Mucosa of stomach (tissue), 1 donor: ENCODE measurements around the gene PRKCQ.

Source experiments
- H3K27me3 ChIP-seq: one replicate; pipeline ENCODE4 v1.7.0; 2013; ENCODE audit warnings: mild to moderate bottlenecking, low read length; ENCODE audit not compliant: control insufficient read depth, insufficient read depth
- H3K36me3 ChIP-seq: one replicate; pipeline ENCODE4 v1.7.0; 2013; ENCODE audit warnings: low read length; ENCODE audit not compliant: control insufficient read depth, insufficient read depth
- H3K4me1 ChIP-seq: one replicate; pipeline ENCODE4 v1.7.0; 2013; ENCODE audit warnings: mild to moderate bottlenecking, low read length; ENCODE audit not compliant: control insufficient read depth, insufficient read depth
- H3K4me3 ChIP-seq: one replicate; pipeline ENCODE4 v1.7.0; 2013; ENCODE audit warnings: low read length
- H3K9ac ChIP-seq: one replicate; pipeline ENCODE4 v1.7.0; 2013; ENCODE audit warnings: mild to moderate bottlenecking, low read length, moderate library complexity
- H3K9me3 ChIP-seq: one replicate; pipeline ENCODE4 v1.7.0; 2013; ENCODE audit warnings: mild to moderate bottlenecking, low read length, moderate library complexity; ENCODE audit not compliant: control insufficient read depth
- donor health status: Pancreatic carcinoma.

PRKCQ gene

DNA sequence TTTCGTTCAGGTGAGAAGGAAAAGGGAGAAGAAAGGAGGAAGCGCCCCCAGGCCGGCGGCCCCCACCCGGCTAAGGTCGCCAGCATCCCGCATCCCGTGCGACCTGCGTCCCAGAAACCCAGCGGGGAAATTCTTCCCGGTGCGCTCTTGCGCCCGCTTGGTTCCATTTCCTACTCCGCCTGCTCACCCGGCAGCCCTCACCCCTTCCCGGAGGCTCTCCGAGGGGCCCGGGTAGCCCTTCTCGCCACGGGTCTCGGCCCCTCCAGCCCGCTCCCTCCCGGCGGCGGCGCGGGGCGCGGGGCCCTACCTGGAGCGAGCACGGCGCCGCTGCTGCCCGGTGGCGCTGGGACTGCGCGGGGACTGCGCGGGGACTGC lies at the start of gene PRKCQ:
PRKCQ (minus strand) TSS at position 373 of the 375 bp plus-strand sequence. CDS start 65,141 bp downstream, outside the sequence.
- peak within 1 kb of the TSS; percentile 71 for H3K9ac ChIP-seq
- H3K9me3 ChIP-seq, result no peaks in the 10 kb centered on the region
- peak within 1 kb of the TSS; percentile 58 for H3K4me3 ChIP-seq
- H3K27me3 ChIP-seq, result peaks cover 16% of the 10 kb centered on the region
- H3K4me1 ChIP-seq, result no peaks in the 10 kb centered on the region
- H3K36me3 ChIP-seq, result no peaks in the 10 kb centered on the region

GRCh38 chr10:6625428-6625827 lies 45.4 kb upstream of the PRKCQ start:
- no peak overlapping the region for H3K9ac ChIP-seq
- H3K27me3 ChIP-seq, result no peaks in the 10 kb centered on the region
- H3K36me3 ChIP-seq, result no peaks in the 10 kb centered on the region
- H3K4me3 ChIP-seq, result no peak overlapping the region
- H3K9me3 ChIP-seq, result no peaks in the 10 kb centered on the region
- no peaks in the 10 kb centered on the region for H3K4me1 ChIP-seq

- H3K4me3 ChIP-seq, result no peak overlapping the region
- no peaks in the 10 kb centered on the region for H3K36me3 ChIP-seq
- no peaks in the 10 kb centered on the region for H3K9me3 ChIP-seq
- H3K4me1 ChIP-seq, result no peaks in the 10 kb centered on the region
- no peaks in the 10 kb centered on the region for H3K27me3 ChIP-seq
- H3K9ac ChIP-seq, result no peak overlapping the region
These were observed 44.3 kb upstream of the PRKCQ start for GRCh38 chr10:6624392-6624791.

GRCh38 chr10:6622921-6623320 lies 42.8 kb upstream of the PRKCQ start:
- no peaks in the 10 kb centered on the region for H3K27me3 ChIP-seq
- no peak overlapping the region for H3K4me3 ChIP-seq
- no peaks in the 10 kb centered on the region for H3K9me3 ChIP-seq
- no peaks in the 10 kb centered on the region for H3K4me1 ChIP-seq
- no peak overlapping the region for H3K9ac ChIP-seq
- no peaks in the 10 kb centered on the region for H3K36me3 ChIP-seq

DNA sequence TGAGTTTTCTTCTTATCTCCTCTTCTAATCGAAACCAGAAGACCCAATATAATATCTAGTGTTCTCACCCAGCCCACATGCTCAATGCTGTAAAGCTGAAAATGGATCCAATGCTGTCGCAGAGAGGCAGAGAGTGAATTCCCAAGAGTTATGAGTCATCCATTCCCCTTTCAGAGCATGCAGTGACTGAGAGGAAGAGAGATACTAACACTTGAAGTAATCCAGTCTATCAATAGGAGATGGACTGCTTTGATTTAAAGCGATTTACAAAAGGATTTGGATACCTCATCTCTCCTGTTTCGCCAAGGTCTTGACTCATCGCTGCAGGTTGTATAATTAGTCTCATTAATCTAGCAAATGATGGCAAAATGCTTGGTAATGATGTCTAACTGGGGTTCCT lies 41.5 kb upstream of the PRKCQ start:
- H3K36me3 ChIP-seq, result no peaks in the 10 kb centered on the region
- H3K4me1 ChIP-seq, result no peaks in the 10 kb centered on the region
- H3K27me3 ChIP-seq, result no peaks in the 10 kb centered on the region
- H3K4me3 ChIP-seq, result no peak overlapping the region
- H3K9me3 ChIP-seq, result no peaks in the 10 kb centered on the region
- H3K9ac ChIP-seq, result no peak overlapping the region

- no peaks in the 10 kb centered on the region for H3K36me3 ChIP-seq
- no peak overlapping the region for H3K9ac ChIP-seq
- no peaks in the 10 kb centered on the region for H3K4me1 ChIP-seq
- no peak overlapping the region for H3K4me3 ChIP-seq
- H3K9me3 ChIP-seq, result no peaks in the 10 kb centered on the region
- no peaks in the 10 kb centered on the region for H3K27me3 ChIP-seq
These were observed 39.6 kb upstream of the PRKCQ start for GRCh38 chr10:6619660-6620059.

DNA sequence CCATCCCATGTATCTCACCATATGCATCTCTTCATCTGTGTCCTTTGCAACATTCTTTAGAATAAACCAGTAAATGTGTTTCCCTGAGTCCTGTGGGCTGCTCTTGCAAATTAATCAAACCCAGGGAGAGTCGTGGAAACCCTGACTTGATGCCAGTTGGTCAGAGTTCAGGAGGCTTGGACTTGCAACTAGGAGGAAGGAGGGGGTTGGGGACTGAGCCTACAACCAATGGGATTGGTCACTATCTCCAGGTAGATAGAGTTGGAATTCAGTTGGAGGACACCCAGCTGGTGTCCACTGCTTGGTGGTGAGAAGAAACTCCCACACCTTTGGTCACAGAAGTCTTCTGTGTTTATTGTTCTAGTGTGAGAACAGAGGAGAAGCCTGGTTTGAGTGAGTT lies 38.3 kb upstream of the PRKCQ start:
- H3K9me3 ChIP-seq, result no peaks in the 10 kb centered on the region
- no peak overlapping the region for H3K4me3 ChIP-seq
- no peaks in the 10 kb centered on the region for H3K36me3 ChIP-seq
- H3K27me3 ChIP-seq, result no peaks in the 10 kb centered on the region
- H3K4me1 ChIP-seq, result no peaks in the 10 kb centered on the region
- H3K9ac ChIP-seq, result no peak overlapping the region

DNA sequence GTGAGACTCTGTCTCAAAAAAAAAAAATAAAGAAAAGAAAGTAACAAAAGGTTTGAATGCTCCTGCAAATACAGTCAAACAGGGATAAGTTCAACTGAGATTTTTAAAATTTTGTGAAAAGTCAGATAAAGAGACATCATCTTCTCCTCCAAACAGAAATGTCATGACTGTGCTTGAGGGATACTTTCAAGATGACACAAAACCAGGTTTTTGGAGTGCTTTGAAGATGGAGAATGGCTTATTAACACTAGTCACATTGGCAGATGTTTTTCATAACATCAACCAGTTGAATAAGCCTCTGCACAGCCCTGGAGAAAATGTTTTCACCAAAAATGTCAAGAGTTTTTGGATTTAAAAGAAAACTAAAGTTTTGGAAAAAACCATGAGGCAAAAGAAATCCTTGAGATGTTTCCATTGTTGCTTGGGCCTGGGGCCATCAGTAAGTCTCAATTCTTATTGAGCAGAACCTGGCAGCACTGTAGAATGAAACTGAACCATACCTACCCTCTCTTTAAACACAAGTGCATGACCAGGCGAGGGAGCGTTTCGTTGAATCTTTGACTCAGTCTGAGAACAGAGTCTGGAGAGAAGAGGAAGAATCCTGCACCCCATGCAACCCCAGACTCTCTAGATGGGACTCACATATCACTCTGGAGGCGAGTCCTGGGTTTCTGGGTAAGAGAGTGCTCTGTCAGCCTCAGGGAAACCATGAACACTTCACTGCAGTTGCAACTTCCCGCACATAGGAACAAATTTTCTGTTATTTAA lies 37.4 kb upstream of the PRKCQ start:
- Histone ChIP-seq H3K9ac (no peak overlapping the region), H3K36me3 (no peaks in the 10 kb centered on the region), H3K9me3 (no peaks in the 10 kb centered on the region), H3K4me1 (no peaks in the 10 kb centered on the region), H3K4me3 (no peak overlapping the region), H3K27me3 (no peaks in the 10 kb centered on the region)

DNA sequence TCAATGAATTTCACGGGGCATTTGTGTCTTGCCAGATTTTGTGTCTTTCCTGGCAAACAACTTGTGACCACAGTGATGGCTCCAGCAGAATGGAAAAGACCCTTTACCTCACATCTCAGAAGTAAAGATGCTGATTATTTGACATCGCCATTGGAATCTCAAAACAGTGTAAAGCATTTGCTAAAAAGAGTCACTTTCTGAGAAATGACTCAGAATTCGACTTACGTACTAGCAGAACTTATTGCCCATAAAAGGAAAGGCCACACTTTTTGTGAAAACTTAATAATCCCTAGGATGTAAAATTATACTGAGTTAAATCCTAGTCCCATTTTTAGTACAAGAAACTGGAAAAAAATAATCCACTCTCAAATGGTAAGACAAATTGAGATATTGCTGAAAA lies 35.9 kb upstream of the PRKCQ start:
- Histone ChIP-seq H3K4me1 (no peaks in the 10 kb centered on the region), H3K36me3 (no peaks in the 10 kb centered on the region), H3K9ac (no peak overlapping the region), H3K4me3 (no peak overlapping the region), H3K27me3 (no peaks in the 10 kb centered on the region), H3K9me3 (no peaks in the 10 kb centered on the region)

GRCh38 chr10:6612371-6612770 lies 32.3 kb upstream of the PRKCQ start:
- H3K27me3 ChIP-seq, result no peaks in the 10 kb centered on the region
- no peaks in the 10 kb centered on the region for H3K4me1 ChIP-seq
- no peak overlapping the region for H3K4me3 ChIP-seq
- H3K9ac ChIP-seq, result no peak overlapping the region
- no peaks in the 10 kb centered on the region for H3K9me3 ChIP-seq
- no peaks in the 10 kb centered on the region for H3K36me3 ChIP-seq

DNA sequence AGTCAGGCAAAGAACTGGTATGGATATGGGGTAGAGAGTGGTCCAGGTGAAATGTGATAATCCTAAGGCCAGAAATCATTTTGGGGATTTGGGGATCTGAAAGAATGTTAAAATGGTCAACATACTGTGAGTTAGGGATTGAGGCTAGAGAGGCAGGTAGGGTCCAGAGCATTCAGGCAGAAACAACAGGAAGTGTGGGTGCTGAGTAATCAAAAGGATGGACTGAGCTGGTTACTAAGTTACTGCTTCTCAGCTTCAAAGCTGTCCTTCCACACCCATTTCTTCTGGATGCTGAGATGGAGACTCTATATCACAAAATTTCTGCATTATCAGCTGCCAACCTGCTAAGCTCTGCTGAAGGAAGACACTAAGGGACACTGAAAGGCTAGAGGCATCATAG lies 30.6 kb upstream of the PRKCQ start:
- Histone ChIP-seq H3K4me1 (no peaks in the 10 kb centered on the region), H3K27me3 (no peaks in the 10 kb centered on the region), H3K4me3 (no peak overlapping the region), H3K9me3 (no peaks in the 10 kb centered on the region), H3K36me3 (no peaks in the 10 kb centered on the region), H3K9ac (no peak overlapping the region)

DNA sequence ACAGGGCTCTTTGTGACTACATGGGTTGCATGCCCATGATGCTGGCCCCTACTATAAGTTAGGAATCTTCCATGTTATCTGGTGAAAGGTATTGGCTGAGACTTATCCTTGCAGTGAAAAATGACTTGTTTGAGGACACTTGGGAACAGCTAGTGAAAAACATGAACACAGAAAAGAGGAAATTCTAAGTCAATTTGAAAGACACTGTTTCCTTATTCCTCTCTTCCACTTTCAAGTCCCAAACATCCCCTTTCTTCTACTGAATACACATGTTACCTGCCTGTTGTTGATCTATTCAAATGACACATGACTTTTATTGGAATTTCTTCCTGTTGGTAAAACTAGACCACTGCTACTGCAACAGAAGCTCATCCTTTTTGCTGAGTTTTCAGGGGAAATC lies 29.5 kb upstream of the PRKCQ start:
- Histone ChIP-seq H3K27me3 (no peaks in the 10 kb centered on the region), H3K36me3 (no peaks in the 10 kb centered on the region), H3K4me3 (no peak overlapping the region), H3K4me1 (no peaks in the 10 kb centered on the region), H3K9me3 (no peaks in the 10 kb centered on the region), H3K9ac (no peak overlapping the region)

DNA sequence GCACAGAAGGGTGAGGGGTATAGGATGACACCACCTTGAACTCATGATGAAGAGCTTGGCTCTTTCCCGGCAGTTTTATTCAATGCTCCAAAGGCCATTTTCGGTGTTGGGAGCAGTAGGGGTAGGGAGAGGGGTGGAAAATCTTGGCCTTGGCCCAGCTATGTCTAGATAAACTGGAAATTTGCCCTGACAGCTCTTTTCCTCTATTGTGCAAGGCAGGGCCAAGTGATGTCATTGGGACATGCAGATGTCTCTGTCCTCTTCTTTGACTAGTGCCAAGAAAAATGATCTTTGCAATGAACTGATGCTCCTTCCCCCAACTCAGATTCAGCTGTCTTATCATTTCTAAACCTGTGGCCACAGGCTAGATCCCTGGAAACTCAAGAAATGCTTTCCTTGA lies 27.7 kb upstream of the PRKCQ start:
- no peak overlapping the region for H3K9ac ChIP-seq
- no peaks in the 10 kb centered on the region for H3K27me3 ChIP-seq
- H3K36me3 ChIP-seq, result no peaks in the 10 kb centered on the region
- H3K4me3 ChIP-seq, result no peak overlapping the region
- H3K4me1 ChIP-seq, result no peaks in the 10 kb centered on the region
- H3K9me3 ChIP-seq, result no peaks in the 10 kb centered on the region
